SK-N-SH (cell line): Measurements from ENCODE around the gene KLHL2. TPM values are rescaled to one million over a fixed set of nuclear protein-coding genes. Genes with fewer than 3 reads are reported as not detected.
"Not testable (repeated sequence)": the region's sequence is repeated elsewhere in the genome, so short reads cannot be mapped to it uniquely, and the experiment has no call there.

Experiments
- CTCF ChIA-PET: fragments of 300-600, 350-600 bp; formaldehyde crosslinking; extraction: SDS; loops from one replicate; lab custom pipeline; 2021; lab: Yijun Ruan, JAX
- POLR2A ChIA-PET: fragments of 350-600 bp; sonication (Branson Sonifier 250); formaldehyde crosslinking; extraction: SDS; loops from one replicate; lab custom pipeline; 2020; ENCODE audit warnings: antibody characterized with exemption, inconsistent platforms; lab: Yijun Ruan, JAX
- DNase-seq: peaks from one replicate; pipeline ENCODE4 v3.0.0; 2012
- H2AFZ ChIP-seq: fragments of 200-600 bp; sonication (generic); 2 replicates; pipeline ENCODE4 v1.8.1; 2016; ENCODE audit warnings: antibody characterized with exemption, mild to moderate bottlenecking, low read depth
- H3F3A ChIP-seq: fragments of 200-600 bp; sonication (generic); replicated peaks from 2 replicates; pipeline ENCODE3; 2016; ENCODE audit warnings: antibody characterized with exemption, mild to moderate bottlenecking; ENCODE audit not compliant: insufficient read depth
- H3K27ac ChIP-seq, 2 experiments: fragments of 200-500 bp in 1 of 2; fragments of 200-600 bp in 1 of 2; sonication (Bioruptor generic) in 1 of 2; sonication (generic), shearing (Covaris generic) in 1 of 2; 2 replicates each; pipeline versions ENCODE4 v1.5.1 to v1.6.1; 2014 to 2016; ENCODE audit warnings: low read depth in 2 of 2, inconsistent platforms in 1 of 2, low read length in 1 of 2, mild to moderate bottlenecking in 1 of 2, mixed read lengths in 1 of 2
- H3K27me3 ChIP-seq: fragments of 200-600 bp; sonication (generic), shearing (Covaris generic); 2 replicates; pipeline ENCODE4 v1.6.1; 2016; ENCODE audit warnings: mixed run types; ENCODE audit not compliant: insufficient read depth
- H3K36me3 ChIP-seq, 2 experiments: fragments of 200-500 bp in 1 of 2; fragments of 200-600 bp in 1 of 2; sonication (Bioruptor generic) in 1 of 2; sonication (generic) in 1 of 2; replicated peaks in 1 of 2; 2 replicates each; pipeline versions ENCODE3 to v1.5.1; 2014 to 2016; ENCODE audit warnings: low read length in 1 of 2, mild to moderate bottlenecking in 1 of 2; ENCODE audit not compliant: insufficient read depth in 2 of 2, control insufficient read depth in 1 of 2
- H3K4me1 ChIP-seq, 2 experiments: fragments of 200-500 bp in 1 of 2; fragments of 200-600 bp in 1 of 2; sonication (Bioruptor generic) in 1 of 2; sonication (generic), shearing (Covaris generic) in 1 of 2; 2 replicates each; pipeline versions ENCODE4 v1.5.1 to v1.6.1; 2014 to 2016; ENCODE audit warnings: low read depth in 1 of 2, low read length in 1 of 2, mixed run types in 1 of 2; ENCODE audit not compliant: insufficient read depth in 2 of 2, control insufficient read depth in 1 of 2
- H3K4me2 ChIP-seq: fragments of 200-600 bp; sonication (generic), shearing (Covaris generic); 2 replicates; pipeline ENCODE4 v1.6.1; 2017; ENCODE audit warnings: mixed run types
- H3K4me3 ChIP-seq, 2 experiments: fragments of 200-500 bp in 1 of 2; fragments of 200-600 bp in 1 of 2; sonication (Bioruptor generic) in 1 of 2; sonication (generic), shearing (Covaris generic) in 1 of 2; 2 replicates each; pipeline versions ENCODE4 v1.5.1 to v1.8.1; 2014 to 2016; ENCODE audit warnings: low read depth in 2 of 2, inconsistent platforms in 1 of 2, low read length in 1 of 2, mild to moderate bottlenecking in 1 of 2, mixed read lengths in 1 of 2, moderate library complexity in 1 of 2
- H3K79me2 ChIP-seq: fragments of 200-600 bp; sonication (generic); 2 replicates; pipeline ENCODE4 v1.8.1; 2017; ENCODE audit warnings: mild to moderate bottlenecking; ENCODE audit not compliant: insufficient read depth
- H3K9ac ChIP-seq: fragments of 200-600 bp; sonication (generic); 2 replicates; pipeline ENCODE4 v1.6.1; 2017; ENCODE audit warnings: mixed run types
- H3K9me2 ChIP-seq: fragments of 200-600 bp; sonication (generic); 2 replicates; pipeline ENCODE4 v1.6.1; 2017; ENCODE audit warnings: mixed run types
- H3K9me3 ChIP-seq: fragments of 200-600 bp; sonication (generic); 2 replicates; pipeline ENCODE4 v1.6.1; 2017; ENCODE audit warnings: mixed run types, mild to moderate bottlenecking, moderate library complexity
- H4K20me1 ChIP-seq: fragments of 200-600 bp; sonication (generic); 2 replicates; pipeline ENCODE4 v1.6.1; 2017; ENCODE audit warnings: mild to moderate bottlenecking, mixed run types; ENCODE audit not compliant: insufficient read depth
- ELF1 ChIP-seq: IDR thresholded peaks from 2 replicates; pipeline ENCODE4 v1.4.0; 2012
- EP300 ChIP-seq, 2 experiments: IDR thresholded peaks; 2 replicates each; pipeline versions ENCODE4 v1.4.0 to v1.6.1; 2012; ENCODE audit warnings: borderline replicate concordance in 1 of 2, low read depth in 1 of 2, low read length in 1 of 2
- FOSL2 ChIP-seq: IDR thresholded peaks from 2 replicates; pipeline ENCODE4 v1.4.0; 2012; ENCODE audit warnings: low read depth, mild to moderate bottlenecking, moderate library complexity, borderline replicate concordance
- FOXM1 ChIP-seq: IDR thresholded peaks from 2 replicates; pipeline ENCODE4 v1.4.0; 2012; ENCODE audit warnings: low read depth, mild to moderate bottlenecking
- JUND ChIP-seq: IDR thresholded peaks from 2 replicates; pipeline ENCODE4 v1.4.0; 2012
- MEF2A ChIP-seq: IDR thresholded peaks from 2 replicates; pipeline ENCODE4 v1.4.0; 2012; ENCODE audit warnings: low read depth, borderline replicate concordance
- PBX3 ChIP-seq: IDR thresholded peaks from 2 replicates; pipeline ENCODE4; 2012
- POLR2AphosphoS5 ChIP-seq: IDR thresholded peaks from 2 replicates; pipeline ENCODE4 v1.6.1; 2012; ENCODE audit warnings: low read depth, low read length
- TAF1 ChIP-seq: IDR thresholded peaks from 2 replicates; pipeline ENCODE4 v1.6.1; 2012; ENCODE audit warnings: low read depth, mild to moderate bottlenecking, low read length, moderate library complexity, borderline replicate concordance
- YY1 ChIP-seq: IDR thresholded peaks from 2 replicates; pipeline ENCODE4 v1.4.0; 2012; ENCODE audit warnings: low read depth, mild to moderate bottlenecking
- WGBS: methylation state at CpG from one replicate; pipeline ENCODE4 v1.1.6; 2017; ENCODE audit warnings: low lambda C conversion rate; 5-methylcytosine and 5-hydroxymethylcytosine counted together
- polyA plus RNA-seq, 3 experiments: library from polyadenylated mRNA; depleted of rRNA; stranded (reverse); fragments of >200 nt; gene quantifications; 2 replicates each; pipeline ENCODE4 v1.2.3, GENCODE V29; 2012
- TF ChIP-seq, protein P1 (sequence below): IDR thresholded peaks from 2 replicates; pipeline ENCODE4 v1.4.0; 2012; ENCODE audit warnings: low read depth

The KLHL2 gene
- polyA plus RNA-seq, 1 of the 3 experiments (the other 2 are of a cell fraction): 25.0 TPM

DNA sequence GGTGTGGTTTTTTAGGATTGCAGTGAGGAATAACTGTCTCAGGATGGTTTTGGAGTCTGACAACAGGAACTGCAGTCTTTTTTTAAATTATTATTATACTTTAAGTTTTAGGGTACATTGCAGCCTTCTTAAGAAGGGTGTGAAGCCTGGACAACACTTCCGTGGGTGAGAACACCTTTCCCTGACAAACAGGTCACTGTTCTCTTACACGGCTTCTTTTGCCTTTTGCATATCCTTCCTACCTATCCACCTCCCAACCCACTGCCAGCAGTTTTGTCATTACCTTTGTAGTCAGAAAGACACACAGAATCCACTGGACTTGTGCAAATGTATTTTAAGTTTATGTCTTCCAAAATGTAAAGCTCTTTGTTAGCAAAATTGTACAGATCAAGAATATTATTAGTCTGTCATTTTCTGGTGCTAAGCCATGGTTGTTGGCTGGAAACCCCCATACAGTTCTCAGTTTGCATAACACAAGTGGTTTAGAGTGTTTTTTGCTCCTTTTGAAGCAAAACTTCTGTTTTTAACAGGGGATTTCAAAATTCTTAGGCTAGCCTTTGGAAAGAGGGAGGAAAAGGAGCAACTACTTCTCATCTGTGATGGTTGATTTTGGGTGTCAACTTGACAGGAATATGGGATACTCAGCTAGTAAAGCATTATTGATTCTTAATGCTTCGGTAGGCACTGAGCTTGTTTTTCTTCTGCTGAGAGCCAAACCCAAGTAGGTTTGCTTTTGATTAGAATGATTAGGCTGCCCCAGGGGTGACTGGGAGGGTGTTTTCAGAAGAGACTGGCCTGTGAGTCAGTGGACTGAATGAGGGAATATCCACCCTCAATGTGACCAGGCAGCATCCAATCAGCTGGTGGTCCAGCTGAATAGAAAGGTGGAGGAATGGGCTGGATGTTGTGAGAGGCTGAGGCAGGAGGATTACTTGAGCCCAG lies 29.4 kb upstream of the KLHL2 start:
- TF ChIP-seq PBX3: no peak
- TF ChIP-seq JUND: no peak
- no peak for TF ChIP-seq YY1
- no peak for TF ChIP-seq FOSL2
- no peak for TF ChIP-seq TAF1
- no peak for TF ChIP-seq FOXM1
- TF ChIP-seq EP300 (IDR thresholded peaks at IDR 0.05; ENCODE audit: borderline replicate concordance in 1 of 2, low read depth in 1 of 2, low read length in 1 of 2): no peak
- no peak for TF ChIP-seq ELF1
- TF ChIP-seq POLR2AphosphoS5: no peak
- ChIA-PET CTCF (interaction anchor here (1.9 kb wide), 1 partner anchor 16 kb away, joined by 5 read pairs; no protein-coding TSS in a partner anchor), POLR2A (no interaction called here)
- H3K27me3 ChIP-seq: no peaks in the 10 kb centered on the region
- WGBS: 79% methylated on average over 3 of the region's 3 CpGs
- no peak overlapping the region for H3K4me3 ChIP-seq
- no peaks in the 10 kb centered on the region for H3K79me2 ChIP-seq
- no peaks in the 10 kb centered on the region for H3F3A ChIP-seq
- H3K9me2 ChIP-seq: no peaks in the 10 kb centered on the region
- H3K9me3 ChIP-seq: no peaks in the 10 kb centered on the region
- no peak overlapping the region for H3K27ac ChIP-seq
- no peak for DNase-seq
- no peak overlapping the region for H3K4me2 ChIP-seq
- no peak overlapping the region for H3K9ac ChIP-seq
- H3K36me3 ChIP-seq: no peaks in the 10 kb centered on the region
- no peaks in the 10 kb centered on the region for H4K20me1 ChIP-seq
- no peak overlapping the region for H2AFZ ChIP-seq
- H3K4me1 ChIP-seq: no peaks in the 10 kb centered on the region

DNA sequence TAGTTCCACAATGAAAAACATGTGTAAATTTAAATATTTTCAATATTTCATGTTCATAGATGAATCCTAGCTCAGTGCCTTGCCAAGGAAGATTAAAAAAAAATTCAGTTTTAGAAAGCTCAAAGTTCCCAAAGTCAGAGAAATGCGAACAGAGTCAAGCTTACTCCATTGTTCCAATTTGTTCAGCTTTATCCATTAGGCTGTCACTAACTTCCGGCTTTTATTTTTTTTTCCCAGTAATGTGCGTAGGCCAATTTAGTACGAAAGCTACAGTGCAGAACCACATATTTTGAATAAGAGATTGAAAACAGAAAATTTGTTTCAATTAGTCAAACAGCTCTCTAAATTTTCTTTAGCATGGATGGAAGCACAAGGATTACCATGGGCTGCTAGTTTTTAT lies 23.1 kb upstream of the KLHL2 start:
- no peak overlapping the region for H3K9ac ChIP-seq
- H3K79me2 ChIP-seq: no peaks in the 10 kb centered on the region
- DNase-seq: no peak
- CTCF ChIA-PET: interaction anchor here (1.3 to 1.6 kb wide), 2 partner anchors 20 to 53 kb away, joined by 4 read pairs; no protein-coding TSS in a partner anchor
- 95% methylated on average over 4 of the region's 4 CpGs for WGBS
- H3K4me1 ChIP-seq: no peaks in the 10 kb centered on the region
- no peaks in the 10 kb centered on the region for H3K9me3 ChIP-seq
- H3K9me2 ChIP-seq: no peaks in the 10 kb centered on the region
- POLR2A ChIA-PET: no interaction called here
- no peak overlapping the region for H3K27ac ChIP-seq
- no peak overlapping the region for H2AFZ ChIP-seq
- H3K4me3 ChIP-seq: no peak overlapping the region
- H3K4me2 ChIP-seq: no peak overlapping the region
- no peaks in the 10 kb centered on the region for H4K20me1 ChIP-seq
- no peak for TF ChIP-seq FOXM1
- TF ChIP-seq, protein P1, sequence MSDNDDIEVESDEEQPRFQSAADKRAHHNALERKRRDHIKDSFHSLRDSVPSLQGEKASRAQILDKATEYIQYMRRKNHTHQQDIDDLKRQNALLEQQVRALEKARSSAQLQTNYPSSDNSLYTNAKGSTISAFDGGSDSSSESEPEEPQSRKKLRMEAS: no peak
- TF ChIP-seq FOSL2: no peak
- no peak for TF ChIP-seq EP300 (IDR thresholded peaks at IDR 0.05; ENCODE audit: borderline replicate concordance in 1 of 2, low read depth in 1 of 2, low read length in 1 of 2)
- TF ChIP-seq MEF2A: no peak
- H3K27me3 ChIP-seq: no peaks in the 10 kb centered on the region
- no peaks in the 10 kb centered on the region for H3F3A ChIP-seq
- H3K36me3 ChIP-seq: no peaks in the 10 kb centered on the region

- ChIA-PET POLR2A (interaction anchor here (0.7 kb wide), 1 partner anchor 9 kb away, joined by 10 read pairs; no protein-coding TSS in a partner anchor), CTCF (interaction anchor here (1.3 to 1.7 kb wide), 2 partner anchors 19 to 53 kb away, joined by 4 read pairs; no protein-coding TSS in a partner anchor)
- H3K9me2 ChIP-seq, H4K20me1 ChIP-seq, H3K4me3 ChIP-seq, H2AFZ ChIP-seq, H3K9ac ChIP-seq, H3K27ac ChIP-seq, H3K9me3 ChIP-seq, H3K79me2 ChIP-seq, H3K27me3 ChIP-seq, DNase-seq, H3K4me2 ChIP-seq, H3K4me1 ChIP-seq, H3K36me3 ChIP-seq, H3F3A ChIP-seq: not testable (repeated sequence)
- WGBS: 85% methylated on average over 10 of the region's 10 CpGs
Measured at GRCh38 chr4:165184998-165185397, 22.4 kb upstream of the KLHL2 start.
